Loucy (cell line): ENCODE measurements around the gene RTEL1.

Experiments
- H2AFZ ChIP-seq: fragments of 200-600 bp; sonication (generic); 2 replicates; pipeline ENCODE4 v1.6.0; 2016; ENCODE audit warnings: antibody characterized with exemption, mild to moderate bottlenecking, low read length, moderate library complexity
- H3F3A ChIP-seq: fragments of 200-600 bp; 2 replicates; pipeline ENCODE4 v1.6.0; 2016; ENCODE audit warnings: antibody characterized with exemption, low read depth, mild to moderate bottlenecking
- H3K27me3 ChIP-seq: fragments of 200-600 bp; sonication (generic); 2 replicates; pipeline ENCODE4 v1.6.1; 2014; ENCODE audit warnings: low read length, mild to moderate bottlenecking; ENCODE audit not compliant: insufficient read depth, poor library complexity, severe bottlenecking
- H3K36me3 ChIP-seq: fragments of 200-600 bp; sonication (generic); 2 replicates; pipeline ENCODE4 v1.6.1; 2016; ENCODE audit warnings: low read length; ENCODE audit not compliant: insufficient read depth
- H3K4me1 ChIP-seq: fragments of 200-600 bp; sonication (generic); 2 replicates; pipeline ENCODE4 v1.5.1; 2014; ENCODE audit warnings: low read length, mild to moderate bottlenecking; ENCODE audit not compliant: insufficient read depth, poor library complexity, severe bottlenecking
- H3K4me2 ChIP-seq: fragments of 200-600 bp; sonication (generic); 2 replicates; pipeline ENCODE4 v1.6.0; 2014; ENCODE audit warnings: antibody characterized with exemption, low read length, low read depth, mild to moderate bottlenecking; ENCODE audit not compliant: poor library complexity, severe bottlenecking
- H3K4me3 ChIP-seq: fragments of 200-600 bp; sonication (generic); 2 replicates; pipeline ENCODE4 v1.5.1; 2014; ENCODE audit warnings: low read length, mild to moderate bottlenecking, mixed read lengths; ENCODE audit not compliant: poor library complexity, severe bottlenecking
- H3K79me2 ChIP-seq: fragments of 200-600 bp; sonication (generic); 2 replicates; pipeline ENCODE4 v1.6.1; 2014; ENCODE audit warnings: low read length; ENCODE audit not compliant: insufficient read depth
- H3K9ac ChIP-seq: fragments of 200-600 bp; sonication (generic); 2 replicates; pipeline ENCODE4 v1.6.0; 2014; ENCODE audit warnings: mild to moderate bottlenecking, low read depth, low read length, moderate library complexity; ENCODE audit not compliant: poor library complexity, severe bottlenecking
- H3K9me2 ChIP-seq: fragments of 200-600 bp; sonication (generic); replicated peaks from 2 replicates; pipeline ENCODE4 v1.6.1; 2016; ENCODE audit warnings: low read depth, low read length, mixed read lengths
- H3K9me3 ChIP-seq: fragments of 200-600 bp; sonication (generic); 2 replicates; pipeline ENCODE4 v1.6.1; 2014; ENCODE audit warnings: mild to moderate bottlenecking, antibody characterized with exemption, low read length, low read depth; ENCODE audit not compliant: insufficient read depth
- H4K20me1 ChIP-seq: fragments of 200-600 bp; sonication (generic); 2 replicates; pipeline ENCODE4 v1.6.0; 2014; ENCODE audit warnings: antibody characterized with exemption, low read length, mild to moderate bottlenecking; ENCODE audit not compliant: insufficient read depth, poor library complexity, severe bottlenecking
- EZH2phosphoT487 ChIP-seq: fragments of 200-600 bp; IDR thresholded peaks from 2 replicates; pipeline ENCODE4 v1.6.1; 2018; ENCODE audit warnings: antibody characterized with exemption, mild to moderate bottlenecking, moderate library complexity, borderline replicate concordance
- TF ChIP-seq, protein P1 (sequence below): fragments of 200-600 bp; sonication (generic); conservative IDR thresholded peaks from 2 replicates; pipeline ENCODE4 v1.5.1; 2014; ENCODE audit warnings: mild to moderate bottlenecking, antibody characterized with exemption, low read length

The RTEL1 gene

DNA sequence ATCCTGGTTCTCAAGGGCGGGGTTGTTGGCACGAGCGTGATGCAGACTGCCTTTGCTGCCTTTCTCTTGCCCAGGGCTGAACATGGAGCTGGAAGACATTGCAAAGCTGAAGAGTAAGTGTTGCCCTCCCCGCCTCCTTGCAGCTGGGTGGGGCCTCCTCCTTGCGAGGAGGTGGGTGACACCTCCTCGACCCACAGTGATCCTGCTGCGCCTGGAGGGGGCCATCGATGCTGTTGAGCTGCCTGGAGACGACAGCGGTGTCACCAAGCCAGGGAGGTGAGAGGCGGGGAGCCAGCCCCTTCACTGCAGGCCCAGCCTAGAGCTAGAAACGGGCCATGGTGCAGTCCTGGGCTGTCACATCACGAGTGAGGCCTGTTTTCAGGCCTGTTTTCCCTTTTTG lies 20.0 kb downstream of the RTEL1 start:
- Histone ChIP-seq H3K9ac (no peak overlapping the region), H3K79me2 (no peaks in the 10 kb centered on the region), H4K20me1 (no peaks in the 10 kb centered on the region), H3F3A (no peaks in the 10 kb centered on the region), H3K4me3 (no peak overlapping the region), H3K9me3 (no peaks in the 10 kb centered on the region), H3K27me3 (no peaks in the 10 kb centered on the region), H3K4me2 (no peak overlapping the region), H2AFZ (no peak overlapping the region), H3K9me2 (no peaks in the 10 kb centered on the region), H3K36me3 (peaks cover 4% of the 10 kb centered on the region; the same call in 1 of the 2 replicates), H3K4me1 (peaks cover 4% of the 10 kb centered on the region)
- TF ChIP-seq, protein P1, sequence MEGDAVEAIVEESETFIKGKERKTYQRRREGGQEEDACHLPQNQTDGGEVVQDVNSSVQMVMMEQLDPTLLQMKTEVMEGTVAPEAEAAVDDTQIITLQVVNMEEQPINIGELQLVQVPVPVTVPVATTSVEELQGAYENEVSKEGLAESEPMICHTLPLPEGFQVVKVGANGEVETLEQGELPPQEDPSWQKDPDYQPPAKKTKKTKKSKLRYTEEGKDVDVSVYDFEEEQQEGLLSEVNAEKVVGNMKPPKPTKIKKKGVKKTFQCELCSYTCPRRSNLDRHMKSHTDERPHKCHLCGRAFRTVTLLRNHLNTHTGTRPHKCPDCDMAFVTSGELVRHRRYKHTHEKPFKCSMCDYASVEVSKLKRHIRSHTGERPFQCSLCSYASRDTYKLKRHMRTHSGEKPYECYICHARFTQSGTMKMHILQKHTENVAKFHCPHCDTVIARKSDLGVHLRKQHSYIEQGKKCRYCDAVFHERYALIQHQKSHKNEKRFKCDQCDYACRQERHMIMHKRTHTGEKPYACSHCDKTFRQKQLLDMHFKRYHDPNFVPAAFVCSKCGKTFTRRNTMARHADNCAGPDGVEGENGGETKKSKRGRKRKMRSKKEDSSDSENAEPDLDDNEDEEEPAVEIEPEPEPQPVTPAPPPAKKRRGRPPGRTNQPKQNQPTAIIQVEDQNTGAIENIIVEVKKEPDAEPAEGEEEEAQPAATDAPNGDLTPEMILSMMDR = no peak
- no peak for TF ChIP-seq EZH2phosphoT487

DNA sequence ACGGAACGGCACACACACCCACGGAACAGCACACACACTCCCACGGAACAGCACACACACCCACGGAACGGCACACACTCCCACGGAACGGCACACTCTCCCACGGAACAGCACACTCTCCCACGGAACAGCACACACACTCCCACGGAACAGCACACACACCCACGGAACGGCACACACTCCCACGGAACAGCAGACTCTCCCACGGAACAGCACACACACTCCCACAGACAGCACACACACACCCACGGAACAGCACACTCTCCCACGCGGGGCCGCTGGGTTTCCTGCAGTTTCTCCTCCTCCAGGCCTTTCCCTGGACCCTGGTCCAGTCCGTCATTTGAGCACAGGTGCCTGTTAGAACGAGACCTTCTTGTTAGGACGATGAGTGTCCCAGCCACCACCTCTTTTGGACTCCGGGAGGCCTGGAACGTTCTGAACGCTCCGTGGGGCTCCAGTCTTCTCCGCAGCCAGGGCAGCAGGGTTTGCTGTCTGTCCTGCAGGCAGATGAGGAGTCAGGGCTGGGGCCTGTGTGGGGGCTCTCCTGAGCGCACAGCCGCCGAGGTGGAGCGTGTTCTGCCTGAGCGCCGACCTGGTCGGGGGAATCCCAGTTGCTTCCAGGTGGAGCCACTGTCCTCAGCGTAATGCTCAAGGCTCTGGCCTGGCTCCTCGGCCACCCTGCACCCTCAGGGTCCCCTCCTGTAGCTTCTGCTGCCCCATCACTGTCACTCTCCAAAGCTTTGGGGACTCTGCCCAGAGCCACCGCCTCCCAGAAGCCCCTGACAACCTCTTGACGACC lies 20.8 kb downstream of the RTEL1 start:
- H3K9ac ChIP-seq = no peak overlapping the region
- no peaks in the 10 kb centered on the region for H3K9me2 ChIP-seq
- no peaks in the 10 kb centered on the region for H4K20me1 ChIP-seq
- H3K36me3 ChIP-seq = peaks cover 3% of the 10 kb centered on the region; the same call in 1 of the 2 replicates
- TF ChIP-seq EZH2phosphoT487 = no peak
- TF ChIP-seq, protein P1 = no peak
- H3F3A ChIP-seq = no peaks in the 10 kb centered on the region
- no peaks in the 10 kb centered on the region for H3K79me2 ChIP-seq
- no peaks in the 10 kb centered on the region for H3K9me3 ChIP-seq
- no peak overlapping the region for H3K4me2 ChIP-seq
- no peak overlapping the region for H2AFZ ChIP-seq
- H3K4me1 ChIP-seq = peaks cover 4% of the 10 kb centered on the region
- no peak overlapping the region for H3K4me3 ChIP-seq
- no peaks in the 10 kb centered on the region for H3K27me3 ChIP-seq

DNA sequence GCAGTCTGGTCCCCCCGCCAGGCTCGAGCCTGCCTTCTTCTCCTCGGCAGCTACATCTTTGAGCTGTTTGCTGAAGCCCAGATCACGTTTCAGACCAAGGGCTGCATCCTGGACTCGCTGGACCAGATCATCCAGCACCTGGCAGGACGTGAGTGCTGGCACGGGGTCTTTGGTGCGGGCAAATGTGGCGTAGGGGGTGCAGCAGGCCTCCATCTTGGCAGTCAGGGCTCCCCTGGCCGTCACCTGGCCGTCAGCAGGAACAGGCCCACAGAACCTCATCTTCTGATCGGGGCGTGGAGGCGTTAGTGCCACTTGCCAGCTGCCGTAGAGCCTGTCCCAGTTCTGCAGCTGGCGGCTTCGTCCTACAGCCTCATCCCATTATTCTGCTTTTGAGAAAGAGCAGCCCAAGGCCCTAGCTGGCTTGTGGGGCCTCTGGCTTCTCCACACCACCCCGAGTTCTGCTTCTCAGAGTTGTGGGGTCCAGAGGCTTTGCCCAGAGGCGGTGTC lies 21.7 kb downstream of the RTEL1 start:
- no peaks in the 10 kb centered on the region for H3F3A ChIP-seq
- H3K4me1 ChIP-seq = peaks cover 4% of the 10 kb centered on the region
- H3K27me3 ChIP-seq = no peaks in the 10 kb centered on the region
- H3K4me3 ChIP-seq = no peak overlapping the region
- TF ChIP-seq EZH2phosphoT487 = no peak
- TF ChIP-seq, protein P1 = no peak
- no peaks in the 10 kb centered on the region for H3K36me3 ChIP-seq
- H3K9me3 ChIP-seq = no peaks in the 10 kb centered on the region
- H3K9me2 ChIP-seq = no peaks in the 10 kb centered on the region
- H4K20me1 ChIP-seq = no peaks in the 10 kb centered on the region
- H3K4me2 ChIP-seq = no peak overlapping the region
- H3K9ac ChIP-seq = no peak overlapping the region
- no peak overlapping the region for H2AFZ ChIP-seq
- no peaks in the 10 kb centered on the region for H3K79me2 ChIP-seq
